Glomerular visceral epithelial cell (primary cell): ENCODE results near the gene CLEC3A.
"Not testable (repeated sequence)": the region's sequence is repeated elsewhere in the genome, so short reads cannot be mapped to it uniquely, and the experiment has no call there.

Source experiments
- DNase-seq: peaks from one replicate; pipeline ENCODE4 v3.0.0-alpha.2; 2016; ENCODE audit errors: extremely low spot score

CLEC3A gene

GRCh38 chr16:78028018-78028417, 5.7 kb downstream of the CLEC3A start:
- no peak for DNase-seq

- no peak for DNase-seq
Observed at GRCh38 chr16:78034530-78034929, 12.2 kb downstream of the CLEC3A start.

- DNase-seq, result no peak
Observed at GRCh38 chr16:78035012-78035411, 12.7 kb downstream of the CLEC3A start.

GRCh38 chr16:78040396-78040795, 18.0 kb downstream of the CLEC3A start:
- no peak for DNase-seq

- DNase-seq, result peak; percentile 8
Observed at GRCh38 chr16:78045865-78046581, 23.7 kb downstream of the CLEC3A start.

- no peak for DNase-seq
Observed at GRCh38 chr16:78048319-78048718, 26.0 kb downstream of the CLEC3A start.

- no peak for DNase-seq
Observed at GRCh38 chr16:78050734-78051400, 28.5 kb downstream of the CLEC3A start.

- DNase-seq, result no peak
Observed at GRCh38 chr16:78057803-78058564, 35.6 kb downstream of the CLEC3A start.

- DNase-seq, result not testable (repeated sequence)
Observed at GRCh38 chr16:78059806-78060205, 37.5 kb downstream of the CLEC3A start.

- no peak for DNase-seq
Observed at GRCh38 chr16:78060295-78060694, 37.9 kb downstream of the CLEC3A start.

- DNase-seq, result no peak
Observed at GRCh38 chr16:78060809-78061208, 38.5 kb downstream of the CLEC3A start.

GRCh38 chr16:78065319-78065718, 43.0 kb downstream of the CLEC3A start:
- DNase-seq, result no peak

- DNase-seq, result no peak
Observed at GRCh38 chr16:78069913-78070312, 47.6 kb downstream of the CLEC3A start.

GRCh38 chr16:78072275-78072674, 49.9 kb downstream of the CLEC3A start:
- no peak for DNase-seq

GRCh38 chr16:78075800-78076199, 53.5 kb downstream of the CLEC3A start:
- DNase-seq, result no peak

GRCh38 chr16:78081341-78081740, 59.0 kb downstream of the CLEC3A start:
- DNase-seq, result no peak
